Right lobe of liver (tissue), 4 donors: ENCODE measurements around the gene CHST8.

Source experiments
- POLR2A ChIP-seq: fragments of 450-650 bp; IDR thresholded peaks from one replicate; pipeline ENCODE4 v1.6.1; 2017; ENCODE audit warnings: antibody characterized with exemption, mild to moderate bottlenecking
- TF ChIP-seq, protein P1 (sequence below), 4 donors: fragments of 200-600 bp in 3 of 4; fragments of 450-650 bp in 1 of 4; IDR thresholded peaks; one replicate each; pipeline versions ENCODE4 v1.5.1 to v1.8.0; 2016 to 2022; ENCODE audit warnings: antibody characterized with exemption in 4 of 4, mild to moderate bottlenecking in 2 of 4
- donor health status: DM: no; HTN: no; CAD: no.
- donor health status: DM: no; HTN: no; CAD: no.
- donor health status: DM: no; HTN: yes; CAD: no.

DNA sequence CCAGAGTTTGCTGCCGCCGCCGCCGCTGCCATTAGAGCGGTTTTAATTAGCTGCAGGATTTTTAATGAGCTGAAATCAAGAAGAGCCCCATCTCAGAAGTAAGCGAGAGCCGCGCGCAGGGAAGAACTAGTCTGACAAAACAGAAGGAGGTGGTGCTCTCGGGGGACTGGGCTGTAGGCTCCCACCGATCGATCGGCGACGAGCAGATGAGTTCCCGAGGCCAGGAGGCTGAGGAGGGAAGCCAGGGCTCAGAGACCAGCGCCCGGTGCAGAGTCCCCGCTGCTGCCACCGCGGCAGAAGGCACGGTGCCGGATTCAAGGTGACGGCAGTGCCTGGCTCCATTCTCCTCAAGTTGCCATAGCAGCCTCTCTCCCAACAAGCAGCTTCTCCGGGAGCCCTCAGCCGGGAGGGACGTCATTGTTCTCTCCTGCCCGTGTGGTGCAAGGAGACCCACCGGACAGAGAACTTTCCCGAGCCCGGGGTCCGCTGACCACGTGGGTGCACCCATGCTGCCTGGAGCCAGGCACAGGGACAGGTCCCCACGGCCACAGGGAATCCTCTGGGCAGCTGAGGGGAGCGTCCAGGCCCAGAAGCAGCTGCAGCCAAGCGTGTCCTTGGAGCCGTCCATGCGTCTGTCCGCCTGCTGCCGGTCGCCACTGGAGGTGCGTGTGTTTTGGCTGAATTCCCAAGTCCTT is 62.9 kb downstream of the CHST8 start:
- TF ChIP-seq, protein P1, sequence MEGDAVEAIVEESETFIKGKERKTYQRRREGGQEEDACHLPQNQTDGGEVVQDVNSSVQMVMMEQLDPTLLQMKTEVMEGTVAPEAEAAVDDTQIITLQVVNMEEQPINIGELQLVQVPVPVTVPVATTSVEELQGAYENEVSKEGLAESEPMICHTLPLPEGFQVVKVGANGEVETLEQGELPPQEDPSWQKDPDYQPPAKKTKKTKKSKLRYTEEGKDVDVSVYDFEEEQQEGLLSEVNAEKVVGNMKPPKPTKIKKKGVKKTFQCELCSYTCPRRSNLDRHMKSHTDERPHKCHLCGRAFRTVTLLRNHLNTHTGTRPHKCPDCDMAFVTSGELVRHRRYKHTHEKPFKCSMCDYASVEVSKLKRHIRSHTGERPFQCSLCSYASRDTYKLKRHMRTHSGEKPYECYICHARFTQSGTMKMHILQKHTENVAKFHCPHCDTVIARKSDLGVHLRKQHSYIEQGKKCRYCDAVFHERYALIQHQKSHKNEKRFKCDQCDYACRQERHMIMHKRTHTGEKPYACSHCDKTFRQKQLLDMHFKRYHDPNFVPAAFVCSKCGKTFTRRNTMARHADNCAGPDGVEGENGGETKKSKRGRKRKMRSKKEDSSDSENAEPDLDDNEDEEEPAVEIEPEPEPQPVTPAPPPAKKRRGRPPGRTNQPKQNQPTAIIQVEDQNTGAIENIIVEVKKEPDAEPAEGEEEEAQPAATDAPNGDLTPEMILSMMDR (IDR thresholded peaks at IDR 0.05), result no peak
- TF ChIP-seq POLR2A, result no peak
